Left colon (tissue), 2 donors: ENCODE measurements around the gene ZSCAN5A. TPM values are rescaled to one million over a fixed set of nuclear protein-coding genes. Genes with fewer than 3 reads are reported as not detected.
"Not testable (repeated sequence)": the region's sequence is repeated elsewhere in the genome, so short reads cannot be mapped to it uniquely, and the experiment has no call there.

ENCODE experiments used
- ATAC-seq: fragments of 200-7000 bp; cut with Tn5 transposase; one replicate; pipeline ENCODE4 v1.9.1; 2020; ENCODE audit warnings: mild to moderate bottlenecking, moderate library complexity
- DNase-seq, 2 donors: peaks; one replicate each; pipeline ENCODE4 v3.0.0-alpha.2; 2020
- intact Hi-C, 2 donors: fragments of 100-400 bp; cut with DNase I in 1 of 2; cut with micrococcal nuclease in 1 of 2; formaldehyde crosslinking; loops; one replicate each; pipeline versions ENCODE4 v1.11.2 to v1.14.0; 2022; cut with DNase I, micrococcal nuclease
- long read RNA-seq: library from polyadenylated mRNA; unstranded; transcript quantifications from one replicate; pipeline ENCODE4 v2.0.0, GENCODE V29; 2021
- total RNA-seq, 2 donors: library from RNA; stranded (reverse); fragmentation: NEBNext Ultra II Directional; extraction: Animal tissue kit (Norgen Biotek cat#: 25700); gene quantifications; one replicate each; pipeline ENCODE4 v1.2.1, GENCODE V29; 2021
- donor health status: DM: no; HTN: no; CAD: no.
- donor health status: DM: yes; HTN: yes; CAD: no.

ZSCAN5A gene
- total RNA-seq = 10 to 100 TPM in 1 of 2 donors, 1 to 10 TPM in 1; 9.4 to 19.6 TPM
- long read RNA-seq, partial matches to known transcripts = 0 of 9 reads
- long read RNA-seq, other reads (novel, unspliced or antisense) = 9 of 9 reads

GRCh38 chr19:56314381-56315076, at the start of gene ZSCAN5A:
Gene ZSCAN5A (minus strand): TSS chr19:56314839. CDS start chr19:56225046, 89,793 bp downstream.
- DNase-seq = peak; percentile 98
- intact Hi-C loops = no loop called here
- ATAC-seq = peak; percentile 87

DNA sequence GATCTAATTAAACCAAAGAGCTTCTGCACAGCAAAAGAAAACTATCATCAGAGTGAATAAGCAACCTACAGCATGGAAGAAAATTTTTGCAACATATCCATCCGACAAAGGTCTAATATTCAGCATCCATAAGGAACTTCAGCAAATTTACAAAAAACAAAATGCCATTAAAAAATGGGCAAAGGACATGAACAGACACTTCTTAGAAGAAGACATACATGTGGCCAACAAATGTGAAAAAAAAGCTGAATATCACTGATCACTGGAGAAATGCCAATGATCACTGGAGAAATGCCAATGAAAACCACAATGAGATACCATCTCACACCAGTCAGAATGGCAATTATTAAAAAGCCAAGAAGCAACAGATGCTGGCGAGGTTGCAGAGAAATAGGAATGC, 46.2 kb upstream of the ZSCAN5A start:
- intact Hi-C loops = no loop called here
- DNase-seq = no peak
- ATAC-seq = no peak

DNA sequence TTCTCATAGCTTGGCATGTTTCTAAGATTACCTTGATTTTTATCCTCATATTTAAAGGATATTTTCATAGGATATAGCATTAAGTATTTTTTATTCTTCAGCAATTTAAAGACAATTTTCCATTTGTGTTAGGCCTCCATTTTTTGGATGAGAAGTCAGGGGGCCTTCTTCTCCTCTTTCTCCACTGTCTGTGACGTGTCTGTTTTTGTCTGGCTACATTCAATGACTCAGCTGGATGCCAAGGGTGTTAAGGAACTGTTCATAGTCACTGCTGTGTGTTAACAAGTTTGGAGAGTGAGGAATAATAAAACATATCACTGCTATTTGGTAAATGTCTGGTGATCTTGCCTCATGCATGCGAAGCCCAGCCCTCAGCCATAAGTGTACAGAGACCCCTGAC, 42.3 kb upstream of the ZSCAN5A start:
- intact Hi-C loops = loop anchor here in 1 of 2 donors (10.0 kb wide), 1 partner anchor 282 kb away; no protein-coding TSS in a partner anchor
- DNase-seq = no peak
- no peak for ATAC-seq

GRCh38 chr19:56355517-56355916, 40.9 kb upstream of the ZSCAN5A start:
- intact Hi-C loops = loop anchor here in 1 of 2 donors (10.0 kb wide), 1 partner anchor 281 kb away; no protein-coding TSS in a partner anchor
- ATAC-seq (no peak), DNase-seq (no peak)

- intact Hi-C loops = loop anchor here in 1 of 2 donors (5.0 to 10.0 kb wide), 2 partner anchors 99 to 276 kb away; no protein-coding TSS in a partner anchor
- no peak for DNase-seq
- ATAC-seq = no peak
Observed at GRCh38 chr19:56351208-56351607, 36.6 kb upstream of the ZSCAN5A start.

- ATAC-seq = no peak
- peak in 1 of 2 donors; percentile 36 for DNase-seq
- intact Hi-C loops = loop anchor here in 1 of 2 donors (5.0 to 10.0 kb wide), 2 partner anchors 98 to 276 kb away; no protein-coding TSS in a partner anchor
Observed at GRCh38 chr19:56350416-56351045, 35.9 kb upstream of the ZSCAN5A start.

GRCh38 chr19:56348289-56348877, 33.7 kb upstream of the ZSCAN5A start:
- intact Hi-C loops = no loop called here
- no peak for DNase-seq
- ATAC-seq = no peak

- no peak for ATAC-seq
- no peak for DNase-seq
- intact Hi-C loops = no loop called here
Observed at GRCh38 chr19:56347163-56347778, 32.6 kb upstream of the ZSCAN5A start.

DNA sequence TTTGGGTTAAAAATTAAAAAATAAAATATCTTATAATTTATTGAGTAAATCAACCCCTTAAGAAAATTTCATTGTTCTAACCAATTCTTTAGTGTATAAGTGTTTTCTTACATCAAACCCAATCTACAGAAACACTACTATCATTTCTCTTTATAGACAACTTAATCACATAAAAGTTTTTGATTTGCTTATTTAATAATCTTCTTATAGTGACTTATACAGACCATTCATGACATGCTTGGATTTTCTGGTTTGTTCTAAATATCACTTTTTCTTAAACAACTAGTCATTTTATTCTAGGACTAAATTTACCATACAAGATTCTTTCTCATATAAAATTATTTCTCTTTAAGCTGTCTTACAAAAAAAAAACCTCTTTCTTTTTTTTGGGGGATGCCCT, 27.3 kb upstream of the ZSCAN5A start:
- no peak for DNase-seq
- no peak for ATAC-seq
- intact Hi-C loops = loop anchor here in 1 of 2 donors (1.0 kb wide), 1 partner anchor 23 kb away; no protein-coding TSS in a partner anchor

DNA sequence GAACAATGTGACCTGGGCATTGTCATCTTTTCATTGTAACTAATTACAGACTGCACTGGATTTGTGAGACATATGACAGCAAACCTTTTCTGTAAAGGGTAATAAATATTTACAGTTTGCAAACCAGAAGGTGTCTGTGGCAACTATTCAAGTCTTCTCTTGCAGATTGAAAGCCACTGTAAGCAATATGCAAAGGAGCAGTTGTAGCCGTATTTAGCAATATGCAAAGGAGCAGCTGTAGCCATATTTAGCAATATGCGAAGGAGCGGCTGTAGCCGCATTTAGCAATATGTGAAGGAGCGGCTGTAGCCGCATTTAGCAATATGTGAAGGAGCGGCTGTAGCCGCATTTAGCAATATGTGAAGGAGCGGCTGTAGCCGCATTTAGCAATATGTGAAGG, 24.4 kb upstream of the ZSCAN5A start:
- ATAC-seq, DNase-seq, intact Hi-C loops: not testable (repeated sequence)

DNA sequence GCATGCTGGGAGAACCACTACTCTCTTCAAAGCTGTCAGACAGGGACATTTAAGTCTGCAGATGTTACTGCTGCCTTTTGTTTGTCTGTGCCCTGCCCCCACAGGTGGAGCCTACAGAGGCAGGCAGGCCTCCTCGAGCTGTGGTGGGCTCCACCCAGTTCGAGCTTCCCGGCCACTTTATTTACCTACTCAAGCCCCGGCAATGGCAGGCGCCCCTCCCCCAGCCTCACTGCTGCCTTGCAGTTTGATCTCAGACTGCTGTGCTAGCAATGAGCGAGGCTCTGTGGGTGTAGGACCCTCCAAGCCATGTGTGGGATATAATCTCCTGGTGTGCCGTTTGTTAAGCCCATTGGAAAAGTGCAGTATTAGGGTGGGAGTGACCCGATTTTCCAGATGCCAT, 22.4 kb upstream of the ZSCAN5A start:
- DNase-seq, intact Hi-C loops, ATAC-seq: not testable (repeated sequence)

- ATAC-seq, intact Hi-C loops, DNase-seq: not testable (repeated sequence)
Observed at GRCh38 chr19:56335371-56335770, 20.7 kb upstream of the ZSCAN5A start.

GRCh38 chr19:56333506-56333905, 18.9 kb upstream of the ZSCAN5A start:
- DNase-seq (peak in 1 of 2 donors; percentile 64), ATAC-seq (peak; percentile 92)
- intact Hi-C loops = loop anchor here in 1 of 2 donors (5.0 kb wide), 1 partner anchor 81 kb away; no protein-coding TSS in a partner anchor

- DNase-seq = no peak
- intact Hi-C loops = loop anchor here in 1 of 2 donors (5.0 kb wide), 1 partner anchor 80 kb away; no protein-coding TSS in a partner anchor
- ATAC-seq = no peak
Observed at GRCh38 chr19:56332695-56333094, 18.1 kb upstream of the ZSCAN5A start.

GRCh38 chr19:56324436-56324835, 9.8 kb upstream of the ZSCAN5A start:
- intact Hi-C loops = no loop called here
- no peak for ATAC-seq
- no peak for DNase-seq

DNA sequence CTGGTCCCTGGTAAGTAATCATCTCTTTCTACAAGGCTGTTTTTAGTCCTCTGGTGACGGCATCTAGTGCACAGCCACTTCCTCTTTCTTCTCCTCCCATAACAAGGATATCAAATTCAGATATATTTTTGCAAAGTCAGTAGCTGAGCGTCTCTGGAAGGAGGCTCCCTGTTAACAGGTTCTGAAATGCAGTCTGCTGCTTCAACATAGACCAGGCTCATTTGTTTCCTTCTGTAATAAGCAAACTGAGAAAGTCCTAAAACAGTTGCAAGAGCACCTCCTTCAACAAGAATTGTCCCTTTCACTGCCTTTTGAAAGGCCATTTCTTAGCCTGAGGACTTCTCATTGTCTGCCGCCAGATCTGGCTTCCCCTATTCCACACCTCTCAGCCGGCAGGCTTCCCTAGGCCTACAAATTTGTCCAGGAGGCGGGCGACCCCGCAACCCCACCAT, 7.4 kb upstream of the ZSCAN5A start:
- ATAC-seq (no peak), DNase-seq (no peak)
- intact Hi-C loops = no loop called here

DNA sequence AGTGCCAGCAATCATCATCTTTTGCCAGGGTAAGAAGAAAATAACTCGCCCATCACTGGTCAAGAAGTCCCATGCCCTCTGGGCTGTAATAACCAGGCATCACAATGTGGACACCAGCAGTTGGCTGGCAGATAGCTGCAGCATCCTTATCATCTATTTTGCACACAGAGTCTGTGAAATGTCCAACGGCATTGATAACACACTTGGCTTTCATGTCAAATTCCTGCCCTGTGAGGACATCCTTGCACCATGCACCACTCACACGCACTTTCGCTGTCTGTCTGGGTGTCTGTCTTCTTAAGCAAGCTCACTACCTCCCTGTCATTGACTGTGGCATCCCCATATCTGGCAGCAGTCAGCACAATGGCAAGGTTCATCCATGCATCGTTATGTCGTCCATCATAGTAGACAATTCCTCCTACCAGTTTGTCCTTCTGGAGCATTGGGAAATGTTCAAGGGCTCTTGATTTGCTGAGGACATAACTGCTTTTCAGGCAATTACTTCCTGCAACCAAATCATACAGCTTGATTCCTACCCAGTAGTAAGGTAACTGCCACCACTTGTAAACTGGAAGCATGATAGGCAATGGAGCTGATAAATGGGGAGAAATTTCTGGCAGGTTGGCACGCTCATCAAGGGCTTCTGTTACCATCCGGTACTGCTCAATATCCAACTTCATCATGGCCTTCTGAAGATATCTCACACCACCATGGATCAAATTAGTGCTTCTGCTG, 6.8 kb upstream of the ZSCAN5A start:
- no peak for ATAC-seq
- intact Hi-C loops = no loop called here
- DNase-seq = no peak

GRCh38 chr19:56319991-56320390, 5.4 kb upstream of the ZSCAN5A start:
- ATAC-seq (peak; percentile 33), DNase-seq (no peak)
- intact Hi-C loops = no loop called here
